ENCODE results near the gene PRSS50.

DNA sequence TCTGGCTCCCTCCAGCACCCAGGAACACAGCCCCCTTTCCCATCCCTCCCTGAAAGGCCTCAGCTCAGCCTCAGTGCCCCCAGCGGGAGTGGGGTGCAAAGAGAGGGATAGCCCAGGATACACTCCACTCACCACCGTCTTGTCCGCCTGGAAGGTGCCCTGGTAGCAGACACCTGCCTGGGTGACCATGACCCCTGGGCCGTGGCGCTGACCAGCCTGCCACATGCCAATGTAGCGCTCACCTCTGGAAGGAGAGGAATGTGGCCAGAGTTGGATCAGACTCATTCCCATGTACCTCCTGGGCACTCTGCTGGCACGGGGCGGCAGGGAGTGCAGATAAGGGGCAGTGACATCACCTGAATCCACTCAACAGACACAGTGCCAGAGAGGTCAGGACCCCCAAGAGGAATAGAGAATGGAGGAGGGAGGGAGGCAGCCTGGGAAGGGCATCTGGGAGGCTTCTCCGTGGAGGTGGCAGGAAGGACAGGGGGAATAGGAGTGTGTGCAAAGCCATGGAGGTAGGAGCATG, 37.3 kb downstream of the PRSS50 start:
- TF ChIP-seq, protein P1, sequence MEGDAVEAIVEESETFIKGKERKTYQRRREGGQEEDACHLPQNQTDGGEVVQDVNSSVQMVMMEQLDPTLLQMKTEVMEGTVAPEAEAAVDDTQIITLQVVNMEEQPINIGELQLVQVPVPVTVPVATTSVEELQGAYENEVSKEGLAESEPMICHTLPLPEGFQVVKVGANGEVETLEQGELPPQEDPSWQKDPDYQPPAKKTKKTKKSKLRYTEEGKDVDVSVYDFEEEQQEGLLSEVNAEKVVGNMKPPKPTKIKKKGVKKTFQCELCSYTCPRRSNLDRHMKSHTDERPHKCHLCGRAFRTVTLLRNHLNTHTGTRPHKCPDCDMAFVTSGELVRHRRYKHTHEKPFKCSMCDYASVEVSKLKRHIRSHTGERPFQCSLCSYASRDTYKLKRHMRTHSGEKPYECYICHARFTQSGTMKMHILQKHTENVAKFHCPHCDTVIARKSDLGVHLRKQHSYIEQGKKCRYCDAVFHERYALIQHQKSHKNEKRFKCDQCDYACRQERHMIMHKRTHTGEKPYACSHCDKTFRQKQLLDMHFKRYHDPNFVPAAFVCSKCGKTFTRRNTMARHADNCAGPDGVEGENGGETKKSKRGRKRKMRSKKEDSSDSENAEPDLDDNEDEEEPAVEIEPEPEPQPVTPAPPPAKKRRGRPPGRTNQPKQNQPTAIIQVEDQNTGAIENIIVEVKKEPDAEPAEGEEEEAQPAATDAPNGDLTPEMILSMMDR (IDR thresholded peaks at IDR 0.05), result no peak
- TF ChIP-seq POLR2A (IDR thresholded peaks at IDR 0.05), result no peak
